Endometrium (tissue), 2 donors: ENCODE measurements around the gene LRMDA.

Source experiments
- FAIRE-seq: peaks from 2 replicates; lab custom pipeline; 2012; peaks lifted over from hg19 to GRCh38; lab: Jason Lieb, UNC
- donor health status: control.
- donor health status: control.

LRMDA gene

GRCh38 chr10:75672111-75672671, 240.8 kb downstream of the LRMDA start:
- FAIRE-seq = no peak

GRCh38 chr10:75672842-75673241, 241.4 kb downstream of the LRMDA start:
- FAIRE-seq = no peak

GRCh38 chr10:75677541-75677940, 246.1 kb downstream of the LRMDA start:
- peak; percentile 31 for FAIRE-seq

- no peak for FAIRE-seq
These were observed 247.1 kb downstream of the LRMDA start for GRCh38 chr10:75678527-75678926.

- no peak for FAIRE-seq
These were observed 248.1 kb downstream of the LRMDA start for GRCh38 chr10:75679536-75679935.

GRCh38 chr10:75681334-75681733, 249.9 kb downstream of the LRMDA start:
- no peak for FAIRE-seq

- FAIRE-seq = no peak
These were observed 251.5 kb downstream of the LRMDA start for GRCh38 chr10:75682649-75683557.

- no peak for FAIRE-seq
These were observed 253.8 kb downstream of the LRMDA start for GRCh38 chr10:75685187-75685586.

- no peak for FAIRE-seq
These were observed 257.3 kb downstream of the LRMDA start for GRCh38 chr10:75688506-75689300.

- FAIRE-seq = no peak
These were observed 262.1 kb downstream of the LRMDA start for GRCh38 chr10:75693489-75693888.

- no peak for FAIRE-seq
These were observed 262.8 kb downstream of the LRMDA start for GRCh38 chr10:75694269-75694668.

GRCh38 chr10:75694790-75695189, 263.4 kb downstream of the LRMDA start:
- no peak for FAIRE-seq

- no peak for FAIRE-seq
These were observed 264.6 kb downstream of the LRMDA start for GRCh38 chr10:75695994-75696393.

- no peak for FAIRE-seq
These were observed 265.1 kb downstream of the LRMDA start for GRCh38 chr10:75696536-75696935.

- no peak for FAIRE-seq
These were observed 271.9 kb downstream of the LRMDA start for GRCh38 chr10:75703191-75703854.

GRCh38 chr10:75705426-75705825, 274.0 kb downstream of the LRMDA start:
- FAIRE-seq = no peak

- FAIRE-seq = no peak
These were observed 275.8 kb downstream of the LRMDA start for GRCh38 chr10:75707080-75707840.

- no peak for FAIRE-seq
These were observed 276.6 kb downstream of the LRMDA start for GRCh38 chr10:75708060-75708459.

GRCh38 chr10:75709245-75709644, 277.8 kb downstream of the LRMDA start:
- no peak for FAIRE-seq

GRCh38 chr10:75709811-75710210, 278.4 kb downstream of the LRMDA start:
- FAIRE-seq = no peak

- no peak for FAIRE-seq
These were observed 280.9 kb downstream of the LRMDA start for GRCh38 chr10:75712242-75712880.
